ENCODE results near the gene ANKRD12.

DNA sequence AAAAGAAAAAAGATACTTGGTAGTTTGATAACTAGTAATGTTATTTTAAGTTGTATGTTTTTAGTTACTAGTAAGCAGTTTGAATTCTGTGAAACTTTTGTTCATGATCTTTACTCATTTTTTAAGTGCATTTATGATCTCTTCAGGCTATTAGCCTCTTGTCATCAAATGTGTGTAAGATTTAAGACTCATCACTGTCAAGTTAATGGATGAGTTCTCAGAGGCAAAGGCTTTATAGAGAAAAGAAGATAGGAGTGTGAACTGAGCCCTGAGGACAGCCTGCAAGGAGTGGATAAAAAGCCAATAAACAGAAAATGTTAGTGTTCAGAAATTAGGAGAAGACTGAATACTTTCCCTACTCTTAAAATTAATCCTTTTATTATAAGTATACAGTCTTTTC is 20.6 kb upstream of the ANKRD12 start:
- TF ChIP-seq EZH2 (IDR thresholded peaks at IDR 0.05; ENCODE audit: borderline replicate concordance, insufficient read depth, low read length, poor library complexity, severe bottlenecking) (no peak), MXI1 (conservative IDR thresholded peaks at IDR 0.05; ENCODE audit: poor library complexity, severe bottlenecking) (no peak)

Measured in neural cell (in vitro differentiated cells).